ENCODE measurements around the gene GALK1.
"Not testable (repeated sequence)": the region's sequence is repeated elsewhere in the genome, so short reads cannot be mapped to it uniquely, and the experiment has no call there.

Gene GALK1

GRCh38 chr17:75764711-75765421 lies at the start of gene GALK1:
GALK1 (minus strand) TSS chr17:75765192; CDS start chr17:75765136, 56 bp downstream.
- Mint-ChIP-seq H3K4me1 (peaks cover 6% of the 10 kb centered on the region), H3K4me3 (peak within 1 kb of the TSS; percentile 85), H3K27me3 (no peaks in the 10 kb centered on the region), H3K36me3 (no peaks in the 10 kb centered on the region), H3K9me3 (no peaks in the 10 kb centered on the region), H3K27ac (peak within 1 kb of the TSS; percentile 41)
- peak; percentile 95 for ATAC-seq (ENCODE audit: low read depth)
- peak; percentile 73 for DNase-seq (ENCODE audit: low spot score in 2 of 2)

- DNase-seq (ENCODE audit: low spot score in 2 of 2) = no peak
- H3K27ac Mint-ChIP-seq = no peak overlapping the region
- no peaks in the 10 kb centered on the region for H3K27me3 Mint-ChIP-seq
- H3K4me1 Mint-ChIP-seq = peaks cover 2% of the 10 kb centered on the region
- H3K9me3 Mint-ChIP-seq = no peaks in the 10 kb centered on the region
- H3K4me3 Mint-ChIP-seq = no peak overlapping the region
- no peak for ATAC-seq (ENCODE audit: low read depth)
- H3K36me3 Mint-ChIP-seq = peaks cover 13% of the 10 kb centered on the region
Observed at GRCh38 chr17:75814021-75814395, 49.0 kb upstream of the GALK1 start.

DNA sequence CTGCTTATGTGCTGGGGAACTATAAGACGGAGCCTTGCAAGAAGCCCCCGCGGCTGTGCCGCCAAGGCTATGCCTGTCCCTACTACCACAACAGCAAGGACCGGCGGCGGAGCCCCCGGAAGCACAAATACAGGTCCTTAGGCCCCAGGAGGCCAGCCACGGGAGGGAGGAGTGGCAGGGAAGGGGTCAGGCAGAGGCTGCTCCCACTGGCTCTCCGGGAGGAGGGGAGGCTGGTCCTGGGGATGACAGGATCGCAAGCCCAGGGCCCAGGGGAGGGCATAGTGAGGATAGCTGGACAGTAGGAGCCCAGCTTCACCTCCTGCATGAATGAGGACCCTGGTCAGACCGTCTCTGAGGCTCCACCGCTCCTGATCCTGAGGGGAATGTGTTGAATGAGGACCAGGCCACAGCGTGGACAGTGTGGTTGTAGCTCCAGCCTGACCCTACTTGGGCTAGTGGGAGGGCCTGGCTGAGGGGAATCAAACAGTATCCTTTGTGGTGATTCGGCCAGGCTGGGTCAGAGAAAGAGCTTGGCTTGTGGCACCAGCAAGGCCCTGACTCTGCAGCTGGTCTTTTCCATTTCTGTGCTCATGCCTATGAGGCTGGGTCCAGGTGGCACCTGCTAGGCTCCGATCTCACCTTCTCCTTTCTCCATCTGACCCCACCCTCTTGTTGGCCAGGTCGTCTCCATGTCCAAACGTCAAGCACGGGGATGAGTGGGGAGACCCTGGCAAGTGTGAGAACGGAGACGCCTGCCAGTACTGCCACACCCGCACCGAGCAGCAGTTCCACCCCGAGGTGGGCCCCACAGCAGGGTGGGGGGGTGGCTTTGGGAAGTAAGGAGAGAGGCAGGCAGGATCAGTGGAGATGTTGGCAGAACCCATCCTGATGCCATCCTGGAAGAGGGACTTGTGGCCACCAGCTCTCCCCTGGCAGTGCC lies 48.4 kb upstream of the GALK1 start:
- Mint-ChIP-seq H3K4me3 (no peak overlapping the region), H3K4me1 (peaks cover 8% of the 10 kb centered on the region), H3K9me3 (no peaks in the 10 kb centered on the region), H3K27me3 (no peaks in the 10 kb centered on the region), H3K27ac (peak overlapping the region; percentile 45), H3K36me3 (peaks cover 9% of the 10 kb centered on the region)
- ATAC-seq (ENCODE audit: low read depth) (no peak), DNase-seq (ENCODE audit: low spot score in 2 of 2) (no peak)

DNA sequence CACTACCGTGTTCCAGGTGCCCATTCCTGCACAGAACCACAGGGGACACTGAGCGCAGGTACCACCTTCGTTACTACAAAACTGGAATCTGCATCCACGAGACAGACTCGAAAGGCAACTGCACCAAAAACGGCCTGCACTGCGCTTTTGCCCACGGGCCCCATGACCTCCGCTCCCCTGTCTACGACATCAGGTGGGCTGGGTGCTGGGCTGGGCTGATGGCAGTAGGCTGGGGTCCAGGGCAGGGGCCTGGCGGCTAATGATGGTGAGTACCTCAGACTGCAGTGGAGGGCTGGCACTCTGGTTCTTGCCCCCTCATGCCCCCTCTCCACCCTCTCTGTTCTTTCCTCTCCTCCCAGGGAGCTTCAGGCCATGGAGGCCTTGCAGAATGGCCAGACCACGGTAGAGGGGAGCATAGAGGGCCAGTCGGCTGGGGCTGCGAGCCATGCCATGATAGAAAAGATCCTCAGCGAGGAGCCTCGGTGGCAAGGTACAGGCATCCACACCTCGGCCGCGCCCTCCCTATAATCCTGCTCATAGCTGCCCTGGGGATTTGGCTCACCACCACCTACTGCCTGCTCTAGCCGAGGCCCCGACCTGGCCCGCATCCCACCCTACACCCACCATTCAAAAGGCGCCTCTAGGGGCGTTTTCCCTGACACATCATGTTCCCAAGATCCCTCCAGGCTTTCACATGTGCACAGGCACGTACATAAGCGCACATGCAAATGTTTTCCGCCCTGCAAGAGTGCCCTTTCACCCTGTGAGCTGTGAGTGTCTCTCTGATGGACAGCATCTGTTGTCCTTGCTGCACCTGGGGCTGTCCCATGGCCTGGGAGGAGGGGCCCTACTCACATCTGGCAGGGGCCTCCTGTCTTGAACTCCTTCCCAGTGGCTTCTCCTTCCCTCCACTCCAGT lies 47.4 kb upstream of the GALK1 start:
- no peaks in the 10 kb centered on the region for H3K27me3 Mint-ChIP-seq
- DNase-seq (ENCODE audit: low spot score in 2 of 2) (no peak), ATAC-seq (ENCODE audit: low read depth) (no peak)
- H3K36me3 Mint-ChIP-seq = peaks cover 9% of the 10 kb centered on the region
- peaks cover 9% of the 10 kb centered on the region for H3K4me1 Mint-ChIP-seq
- no peak overlapping the region for H3K4me3 Mint-ChIP-seq
- peak overlapping the region; percentile 45 for H3K27ac Mint-ChIP-seq
- no peaks in the 10 kb centered on the region for H3K9me3 Mint-ChIP-seq

GRCh38 chr17:75811174-75811573 lies 46.2 kb upstream of the GALK1 start:
- H3K27ac Mint-ChIP-seq = no peak overlapping the region
- DNase-seq (ENCODE audit: low spot score in 2 of 2) (no peak), ATAC-seq (ENCODE audit: low read depth) (no peak)
- H3K9me3 Mint-ChIP-seq = no peaks in the 10 kb centered on the region
- H3K27me3 Mint-ChIP-seq = no peaks in the 10 kb centered on the region
- H3K4me1 Mint-ChIP-seq = peaks cover 9% of the 10 kb centered on the region
- H3K4me3 Mint-ChIP-seq = no peak overlapping the region
- H3K36me3 Mint-ChIP-seq = peaks cover 9% of the 10 kb centered on the region

- not testable (repeated sequence) for H3K4me3 Mint-ChIP-seq; H3K27ac Mint-ChIP-seq; H3K27me3 Mint-ChIP-seq; DNase-seq (ENCODE audit: low spot score in 2 of 2); H3K9me3 Mint-ChIP-seq; H3K4me1 Mint-ChIP-seq; H3K36me3 Mint-ChIP-seq; ATAC-seq (ENCODE audit: low read depth)
Observed at GRCh38 chr17:75810756-75811155, 45.8 kb upstream of the GALK1 start.

DNA sequence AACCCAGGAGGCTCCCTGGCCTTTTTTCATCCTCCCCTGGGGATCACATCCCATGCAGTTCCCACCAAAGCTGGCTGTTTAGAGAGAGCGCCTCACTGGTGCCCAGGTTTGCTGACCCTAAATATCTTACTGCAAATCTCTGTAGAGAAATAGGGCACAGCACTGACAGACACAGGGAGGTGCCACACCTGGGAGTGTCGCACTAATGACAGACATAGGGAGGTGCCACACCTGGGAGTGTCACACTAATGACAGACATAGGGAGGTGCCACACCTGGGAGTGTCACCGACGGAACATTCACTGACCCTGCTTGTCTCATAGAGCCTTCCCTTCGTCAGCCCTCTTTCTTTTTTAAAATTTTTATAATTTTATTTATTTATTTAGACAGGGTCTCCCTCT lies 45.2 kb upstream of the GALK1 start:
- no peak for DNase-seq (ENCODE audit: low spot score in 2 of 2)
- peaks cover 9% of the 10 kb centered on the region for H3K36me3 Mint-ChIP-seq
- H3K4me1 Mint-ChIP-seq = peaks cover 9% of the 10 kb centered on the region
- H3K27me3 Mint-ChIP-seq = no peaks in the 10 kb centered on the region
- no peak for ATAC-seq (ENCODE audit: low read depth)
- no peak overlapping the region for H3K27ac Mint-ChIP-seq
- H3K4me3 Mint-ChIP-seq = no peak overlapping the region
- no peaks in the 10 kb centered on the region for H3K9me3 Mint-ChIP-seq

DNA sequence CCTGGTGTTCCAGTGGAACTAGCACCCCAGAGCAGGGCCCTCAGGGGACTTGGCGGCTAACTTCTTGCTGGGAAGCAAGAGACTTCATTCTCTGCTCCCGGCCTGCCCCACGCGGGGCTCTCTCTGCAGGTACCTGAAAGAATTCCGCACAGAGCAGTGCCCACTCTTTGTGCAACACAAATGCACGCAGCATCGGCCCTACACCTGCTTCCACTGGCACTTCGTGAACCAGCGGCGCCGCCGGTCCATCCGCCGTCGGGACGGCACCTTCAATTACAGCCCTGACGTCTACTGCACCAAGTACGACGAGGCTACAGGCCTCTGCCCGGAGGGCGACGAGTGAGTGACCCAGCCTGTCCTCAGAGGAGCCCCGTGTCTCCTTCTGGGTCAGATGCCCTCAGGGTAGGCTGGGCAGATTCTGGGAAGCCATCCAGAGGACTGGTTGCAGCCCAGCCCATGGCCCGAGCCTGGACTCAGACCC lies 44.7 kb upstream of the GALK1 start:
- Mint-ChIP-seq H3K4me3 (no peak overlapping the region), H3K27me3 (no peaks in the 10 kb centered on the region), H3K27ac (no peak overlapping the region), H3K36me3 (peaks cover 9% of the 10 kb centered on the region), H3K9me3 (no peaks in the 10 kb centered on the region), H3K4me1 (peaks cover 9% of the 10 kb centered on the region)
- DNase-seq (ENCODE audit: low spot score in 2 of 2) (no peak), ATAC-seq (ENCODE audit: low read depth) (no peak)

GRCh38 chr17:75808905-75809621 lies 44.1 kb upstream of the GALK1 start:
- Mint-ChIP-seq H3K9me3 (no peaks in the 10 kb centered on the region), H3K36me3 (peaks cover 7% of the 10 kb centered on the region), H3K4me1 (peaks cover 9% of the 10 kb centered on the region), H3K27ac (peak overlapping the region; percentile 60), H3K27me3 (no peaks in the 10 kb centered on the region), H3K4me3 (peak overlapping the region; percentile 22)
- ATAC-seq (ENCODE audit: low read depth) = peak; percentile 84
- no peak for DNase-seq (ENCODE audit: low spot score in 2 of 2)

GRCh38 chr17:75808549-75808904 lies 43.5 kb upstream of the GALK1 start:
- Mint-ChIP-seq H3K27me3 (no peaks in the 10 kb centered on the region), H3K9me3 (no peaks in the 10 kb centered on the region), H3K27ac (peak overlapping the region; percentile 60), H3K4me1 (peaks cover 9% of the 10 kb centered on the region), H3K4me3 (no peak overlapping the region), H3K36me3 (peaks cover 6% of the 10 kb centered on the region)
- no peak for ATAC-seq (ENCODE audit: low read depth)
- no peak for DNase-seq (ENCODE audit: low spot score in 2 of 2)

DNA sequence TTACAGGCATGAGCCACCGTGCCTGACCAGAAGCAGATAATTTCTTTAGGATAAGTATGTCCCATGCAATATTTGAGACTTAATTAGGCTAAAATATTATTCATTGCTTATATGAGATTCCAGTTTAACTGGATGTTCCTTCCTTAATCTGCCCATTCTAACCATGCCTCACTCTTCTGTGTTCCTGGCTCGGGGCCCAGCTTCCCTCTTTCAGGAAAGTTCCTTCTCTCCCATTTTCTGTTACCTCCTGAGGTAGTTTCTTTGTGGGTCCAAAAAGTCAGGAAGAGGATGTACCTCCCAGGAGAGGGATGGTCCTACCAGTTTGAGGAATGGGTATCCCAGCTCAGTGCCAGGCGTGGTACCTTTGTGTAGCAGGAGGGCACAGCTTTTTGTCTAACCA lies 42.9 kb upstream of the GALK1 start:
- no peak overlapping the region for H3K27ac Mint-ChIP-seq
- H3K36me3 Mint-ChIP-seq = peaks cover 4% of the 10 kb centered on the region

DNA sequence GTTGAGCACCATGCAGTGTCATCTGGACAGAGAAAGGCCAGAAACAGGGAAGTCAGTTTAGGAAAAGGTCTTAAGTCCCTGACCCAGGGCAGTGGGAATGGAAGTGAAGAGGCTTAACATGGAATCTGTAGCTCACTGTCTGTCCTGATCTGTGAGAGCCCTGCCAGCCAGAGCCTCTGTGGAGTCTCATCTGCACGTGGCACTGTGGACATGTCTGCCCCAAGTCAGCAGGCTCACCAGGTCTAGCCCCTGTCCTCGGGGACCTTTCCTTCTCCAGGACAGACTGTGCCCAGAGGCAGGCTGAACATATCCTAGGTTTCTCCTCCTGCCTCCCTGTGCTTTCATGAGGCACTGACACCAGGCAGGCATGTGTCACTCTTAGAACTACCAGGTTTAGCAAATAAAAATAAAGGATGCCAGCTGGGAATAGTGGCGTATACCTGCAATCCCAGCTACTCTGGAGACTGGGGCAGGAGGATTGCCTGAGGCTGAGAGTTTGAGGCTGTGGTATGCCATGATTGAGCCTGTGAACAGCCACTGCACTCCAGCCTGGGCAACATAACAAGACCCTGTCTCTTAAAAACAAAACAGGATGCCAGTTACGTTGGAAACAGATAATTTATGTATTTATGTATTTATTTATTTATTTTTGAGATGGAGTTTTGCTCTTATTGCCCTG lies 42.0 kb upstream of the GALK1 start:
- Mint-ChIP-seq H3K9me3 (no peaks in the 10 kb centered on the region), H3K36me3 (no peaks in the 10 kb centered on the region), H3K4me1 (peaks cover 9% of the 10 kb centered on the region), H3K27me3 (no peaks in the 10 kb centered on the region), H3K4me3 (no peak overlapping the region), H3K27ac (no peak overlapping the region)
- DNase-seq (ENCODE audit: low spot score in 2 of 2) = no peak
- ATAC-seq (ENCODE audit: low read depth) = no peak

More for the DNA sequence above, 42.9 kb upstream of the GALK1 start:
- H3K27me3 Mint-ChIP-seq = no peaks in the 10 kb centered on the region
- H3K4me1 Mint-ChIP-seq = peaks cover 9% of the 10 kb centered on the region
- ATAC-seq (ENCODE audit: low read depth) (no peak), DNase-seq (ENCODE audit: low spot score in 2 of 2) (no peak)
- H3K9me3 Mint-ChIP-seq = no peaks in the 10 kb centered on the region
- H3K4me3 Mint-ChIP-seq = no peak overlapping the region

GRCh38 chr17:75803883-75804282 lies 38.9 kb upstream of the GALK1 start:
- no peaks in the 10 kb centered on the region for H3K9me3 Mint-ChIP-seq
- no peak overlapping the region for H3K4me3 Mint-ChIP-seq
- DNase-seq (ENCODE audit: low spot score in 2 of 2) = no peak
- peaks cover 7% of the 10 kb centered on the region for H3K36me3 Mint-ChIP-seq
- H3K4me1 Mint-ChIP-seq = peaks cover 8% of the 10 kb centered on the region
- H3K27ac Mint-ChIP-seq = no peak overlapping the region
- ATAC-seq (ENCODE audit: low read depth) = no peak
- H3K27me3 Mint-ChIP-seq = no peaks in the 10 kb centered on the region
